ENCODE data around the gene KIAA0825.

DNA sequence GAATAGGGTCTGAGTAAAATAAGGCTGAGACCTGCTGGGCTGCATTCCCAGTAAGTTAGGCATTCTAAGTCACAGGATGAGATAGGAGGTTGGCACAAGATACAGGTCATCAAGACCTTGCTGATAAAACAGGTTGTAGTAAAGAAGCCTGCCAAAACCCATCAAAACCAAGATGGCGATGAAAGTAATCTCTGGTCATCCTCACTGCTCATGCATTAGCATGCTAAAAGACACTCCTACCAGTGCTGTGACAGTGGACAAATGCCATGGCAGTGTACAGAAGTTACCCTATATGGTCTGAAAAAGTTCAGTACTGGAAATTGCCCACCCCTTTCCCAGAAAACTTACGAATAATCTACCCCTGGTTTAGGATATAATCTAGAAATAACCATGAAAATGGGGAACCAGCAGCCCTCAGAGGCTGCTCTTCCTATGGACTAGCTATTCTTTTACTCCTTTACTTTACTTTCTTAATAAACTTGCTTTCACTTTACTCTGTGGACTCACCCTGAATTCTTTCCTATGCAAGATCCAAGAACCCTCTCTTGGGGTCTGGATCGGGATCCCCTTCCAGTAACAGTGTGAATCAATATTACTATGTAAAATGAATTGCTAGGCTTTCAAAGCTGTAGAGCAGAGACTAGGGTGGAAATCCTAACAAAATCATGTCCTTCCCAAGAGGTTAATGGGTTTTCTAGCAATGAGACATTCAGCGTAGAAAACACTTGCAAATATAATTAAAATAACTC lies 257.8 kb downstream of the KIAA0825 start:
- TF ChIP-seq, protein P1, sequence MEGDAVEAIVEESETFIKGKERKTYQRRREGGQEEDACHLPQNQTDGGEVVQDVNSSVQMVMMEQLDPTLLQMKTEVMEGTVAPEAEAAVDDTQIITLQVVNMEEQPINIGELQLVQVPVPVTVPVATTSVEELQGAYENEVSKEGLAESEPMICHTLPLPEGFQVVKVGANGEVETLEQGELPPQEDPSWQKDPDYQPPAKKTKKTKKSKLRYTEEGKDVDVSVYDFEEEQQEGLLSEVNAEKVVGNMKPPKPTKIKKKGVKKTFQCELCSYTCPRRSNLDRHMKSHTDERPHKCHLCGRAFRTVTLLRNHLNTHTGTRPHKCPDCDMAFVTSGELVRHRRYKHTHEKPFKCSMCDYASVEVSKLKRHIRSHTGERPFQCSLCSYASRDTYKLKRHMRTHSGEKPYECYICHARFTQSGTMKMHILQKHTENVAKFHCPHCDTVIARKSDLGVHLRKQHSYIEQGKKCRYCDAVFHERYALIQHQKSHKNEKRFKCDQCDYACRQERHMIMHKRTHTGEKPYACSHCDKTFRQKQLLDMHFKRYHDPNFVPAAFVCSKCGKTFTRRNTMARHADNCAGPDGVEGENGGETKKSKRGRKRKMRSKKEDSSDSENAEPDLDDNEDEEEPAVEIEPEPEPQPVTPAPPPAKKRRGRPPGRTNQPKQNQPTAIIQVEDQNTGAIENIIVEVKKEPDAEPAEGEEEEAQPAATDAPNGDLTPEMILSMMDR (IDR thresholded peaks at IDR 0.05), result no peak
- TF ChIP-seq POLR2A (IDR thresholded peaks at IDR 0.05), result no peak
